ENCODE results near the gene VAPB. TPM values are rescaled to one million over a fixed set of nuclear protein-coding genes. Genes with fewer than 3 reads are reported as not detected.
A peak's percentile ranks its signal among the peaks of the same experiment; 100 is the strongest.
"Not testable (repeated sequence)": the region's sequence is repeated elsewhere in the genome, so short reads cannot be mapped to it uniquely, and the experiment has no call there.

VAPB gene
- total RNA-seq, 6 experiments from 2014 or later: 48.9 to 57.4 (median 54.5) TPM

GRCh38 chr20:58406422-58407001 is 17.5 kb downstream of the VAPB start:
- no peak for TF ChIP-seq CTCF (IDR thresholded peaks at IDR 0.05)
- Mint-ChIP-seq H3K4me3 (no peak overlapping the region), H3K27ac (peak overlapping the region; percentile 34; the same call in 1 of the 2 replicates), H3K4me1 (ENCODE audit: low read depth) (no peaks in the 10 kb centered on the region), H3K36me3 (ENCODE audit: low read depth) (no peaks in the 10 kb centered on the region), H3K27me3 (ENCODE audit: insufficient read depth) (no peaks in the 10 kb centered on the region), H3K9me3 (no peaks in the 10 kb centered on the region)
- no peak for DNase-seq

- Mint-ChIP-seq H3K27ac (peak overlapping the region; percentile 74), H3K36me3 (ENCODE audit: low read depth) (no peaks in the 10 kb centered on the region), H3K4me1 (ENCODE audit: low read depth) (no peaks in the 10 kb centered on the region), H3K9me3 (no peaks in the 10 kb centered on the region), H3K4me3 (0 out of 2 replicates have a peak overlapping the region, but pooled peaks have one; percentile 40), H3K27me3 (ENCODE audit: insufficient read depth) (no peaks in the 10 kb centered on the region)
- no peak for TF ChIP-seq CTCF (IDR thresholded peaks at IDR 0.05)
- no peak for DNase-seq
Observed at GRCh38 chr20:58407201-58407873, 18.3 kb downstream of the VAPB start.

GRCh38 chr20:58407966-58408557 is 19.0 kb downstream of the VAPB start:
- H3K4me1 Mint-ChIP-seq (ENCODE audit: low read depth): no peaks in the 10 kb centered on the region
- DNase-seq: no peak
- no peaks in the 10 kb centered on the region for H3K27me3 Mint-ChIP-seq (ENCODE audit: insufficient read depth)
- H3K9me3 Mint-ChIP-seq: no peaks in the 10 kb centered on the region
- no peaks in the 10 kb centered on the region for H3K36me3 Mint-ChIP-seq (ENCODE audit: low read depth)
- H3K4me3 Mint-ChIP-seq: no peak overlapping the region
- peak overlapping the region; percentile 74 for H3K27ac Mint-ChIP-seq
- TF ChIP-seq CTCF (IDR thresholded peaks at IDR 0.05): no peak

GRCh38 chr20:58408603-58409246 is 19.7 kb downstream of the VAPB start:
- Mint-ChIP-seq H3K27ac (peak overlapping the region; percentile 74), H3K27me3 (ENCODE audit: insufficient read depth) (no peaks in the 10 kb centered on the region), H3K4me3 (no peak overlapping the region), H3K36me3 (ENCODE audit: low read depth) (no peaks in the 10 kb centered on the region), H3K4me1 (ENCODE audit: low read depth) (no peaks in the 10 kb centered on the region), H3K9me3 (no peaks in the 10 kb centered on the region)
- TF ChIP-seq CTCF (IDR thresholded peaks at IDR 0.05): no peak
- DNase-seq: no peak

GRCh38 chr20:58414216-58414615 is 25.2 kb downstream of the VAPB start:
- H3K27me3 Mint-ChIP-seq (ENCODE audit: insufficient read depth); H3K4me3 Mint-ChIP-seq; DNase-seq; H3K9me3 Mint-ChIP-seq; H3K27ac Mint-ChIP-seq: not testable (repeated sequence)
- H3K36me3 Mint-ChIP-seq (ENCODE audit: low read depth): peaks cover 11% of the 10 kb centered on the region
- peaks cover 28% of the 10 kb centered on the region for H3K4me1 Mint-ChIP-seq (ENCODE audit: low read depth)

- Mint-ChIP-seq H3K4me1 (ENCODE audit: low read depth) (peaks cover 34% of the 10 kb centered on the region), H3K36me3 (ENCODE audit: low read depth) (peaks cover 17% of the 10 kb centered on the region)
- H3K9me3 Mint-ChIP-seq; H3K4me3 Mint-ChIP-seq; DNase-seq; H3K27ac Mint-ChIP-seq; H3K27me3 Mint-ChIP-seq (ENCODE audit: insufficient read depth): not testable (repeated sequence)
Observed at GRCh38 chr20:58414786-58415185, 25.8 kb downstream of the VAPB start.
